Measurements from ENCODE around the gene TKFC.
A peak's percentile ranks its signal among the peaks of the same experiment; 100 is the strongest.

DNA sequence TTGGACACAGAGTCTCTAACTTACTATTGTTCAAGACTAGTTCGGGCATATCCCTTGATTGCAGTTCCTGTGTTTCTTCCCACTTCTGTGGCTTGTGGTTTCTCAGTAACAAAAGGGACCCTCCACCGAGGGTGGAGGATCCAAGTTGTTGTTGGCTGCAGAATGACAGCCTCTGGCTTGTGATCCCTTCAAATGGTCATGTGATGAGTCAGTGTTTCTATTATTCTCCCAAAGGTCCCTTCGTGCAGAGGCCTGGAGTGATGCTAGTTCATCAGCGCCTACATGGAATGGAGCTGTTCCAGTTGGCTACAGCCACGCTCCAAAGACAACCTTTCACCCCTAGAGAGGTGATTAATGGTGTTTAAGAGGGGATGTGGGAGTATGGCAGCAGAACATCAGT, 35.3 kb upstream of the TKFC start:
- TF ChIP-seq POLR2A (IDR thresholded peaks at IDR 0.05; ENCODE audit: low read depth, low read length) (no peak), SPI1 (IDR thresholded peaks at IDR 0.05; ENCODE audit: low read depth, low read length) (0 out of 2 replicates have a peak, but pooled peaks have one; percentile 33)
